Trophoblast cell (in vitro differentiated cells and primary cell): Measurements from ENCODE around the gene BAG5.
A peak's percentile ranks its signal among the peaks of the same experiment; 100 is the strongest.

Experiments used
- DNase-seq, 2 donors: peaks; one replicate each; pipeline ENCODE4 v3.0.0-alpha.2; 2016
- H2AFZ ChIP-seq: 2 replicates; pipeline ENCODE4 v1.6.1; 2013; ENCODE audit warnings: low read length, moderate library complexity, mild to moderate bottlenecking; ENCODE audit not compliant: insufficient read depth, poor library complexity
- H2AK5ac ChIP-seq: 2 replicates; pipeline ENCODE4 v1.6.1; 2013; ENCODE audit warnings: mild to moderate bottlenecking, low read length
- H2BK120ac ChIP-seq: 2 replicates; pipeline ENCODE4 v1.6.1; 2013; ENCODE audit warnings: low read length, mild to moderate bottlenecking, moderate library complexity; ENCODE audit not compliant: insufficient read depth, poor library complexity
- H2BK12ac ChIP-seq: 2 replicates; pipeline ENCODE4 v1.6.1; 2013; ENCODE audit warnings: mild to moderate bottlenecking, low read length, moderate library complexity
- H2BK5ac ChIP-seq: 2 replicates; pipeline ENCODE4 v1.6.1; 2013; ENCODE audit warnings: low read length, low read depth, moderate library complexity, mild to moderate bottlenecking; ENCODE audit not compliant: poor library complexity
- H3K14ac ChIP-seq: 2 replicates; pipeline ENCODE4 v1.6.1; 2013; ENCODE audit warnings: mild to moderate bottlenecking, low read length
- H3K18ac ChIP-seq: 2 replicates; pipeline ENCODE4 v1.6.1; 2013; ENCODE audit warnings: mild to moderate bottlenecking, low read length
- H3K23ac ChIP-seq: 2 replicates; pipeline ENCODE4 v1.6.1; 2013; ENCODE audit warnings: low read length
- H3K27ac ChIP-seq: 2 replicates; pipeline ENCODE4 v1.5.1; 2013; ENCODE audit warnings: low read depth, mild to moderate bottlenecking, inconsistent platforms, low read length, moderate library complexity
- H3K27me3 ChIP-seq: 2 replicates; pipeline ENCODE4 v1.6.1; 2013; ENCODE audit warnings: inconsistent platforms, mild to moderate bottlenecking, low read length, moderate library complexity; ENCODE audit not compliant: insufficient read depth
- H3K36me3 ChIP-seq, 2 experiments: 1 replicate in 1 of 2; 2 replicates in 1 of 2; pipeline ENCODE4 v1.6.1; 2013; ENCODE audit warnings: low read length in 2 of 2, mild to moderate bottlenecking in 2 of 2, moderate library complexity in 1 of 2; ENCODE audit not compliant: insufficient read depth in 2 of 2, control insufficient read depth in 1 of 2
- H3K4ac ChIP-seq: 2 replicates; pipeline ENCODE4 v1.6.1; 2013; ENCODE audit warnings: low read depth, mild to moderate bottlenecking, low read length, moderate library complexity
- H3K4me1 ChIP-seq, 2 experiments: 1 replicate in 1 of 2; 2 replicates in 1 of 2; pipeline ENCODE4 v1.6.1; 2013; ENCODE audit warnings: low read length in 2 of 2, mild to moderate bottlenecking in 2 of 2, moderate library complexity in 1 of 2; ENCODE audit not compliant: insufficient read depth in 2 of 2, control insufficient read depth in 1 of 2
- H3K4me2 ChIP-seq: 2 replicates; pipeline ENCODE4 v1.6.1; 2013; ENCODE audit warnings: inconsistent platforms, mild to moderate bottlenecking, low read length, moderate library complexity
- H3K4me3 ChIP-seq: 2 replicates; pipeline ENCODE4 v1.5.1; 2013; ENCODE audit warnings: mild to moderate bottlenecking, low read depth, low read length, inconsistent platforms
- H3K79me1 ChIP-seq: one replicate; pipeline ENCODE4 v1.6.1; 2013; ENCODE audit warnings: low read length
- H3K79me2 ChIP-seq: 2 replicates; pipeline ENCODE4 v1.6.1; 2013; ENCODE audit warnings: low read length, mild to moderate bottlenecking; ENCODE audit not compliant: control insufficient read depth, insufficient read depth, poor library complexity
- H3K9ac ChIP-seq: 2 replicates; pipeline ENCODE4 v1.6.1; 2013; ENCODE audit warnings: mild to moderate bottlenecking, low read length
- H3K9me3 ChIP-seq: 2 replicates; pipeline ENCODE4 v1.6.1; 2013; ENCODE audit warnings: low read depth, mild to moderate bottlenecking, control low read depth, inconsistent platforms, low read length; ENCODE audit not compliant: insufficient read depth
- H4K12ac ChIP-seq: 2 replicates; pipeline ENCODE4 v1.6.1; 2013; ENCODE audit warnings: low read depth, mild to moderate bottlenecking, low read length, moderate library complexity
- H4K8ac ChIP-seq: 2 replicates; pipeline ENCODE4 v1.6.1; 2013; ENCODE audit warnings: low read depth, mild to moderate bottlenecking, low read length, moderate library complexity
- H4K91ac ChIP-seq: one replicate; pipeline ENCODE4 v1.6.1; 2013; ENCODE audit warnings: low read depth, mild to moderate bottlenecking, low read length, moderate library complexity
- whole genome bisulfite sequencing: extraction: QIAGEN DNeasy Blood & Tissue Kit; methylation state at CpG from one replicate; pipeline ENCODE4 v1.1.7; 2013; ENCODE audit warnings: missing lambda C conversion rate; ENCODE audit not compliant: insufficient read length, insufficient coverage; ENCODE audit errors: extremely low coverage; 5-methylcytosine and 5-hydroxymethylcytosine counted together

Gene BAG5

GRCh38 chr14:103522649-103523574, 39.5 kb downstream of the BAG5 start, which contains the start of gene CKB:
CKB (minus strand) TSS chr14:103522830; CDS start chr14:103522493, 337 bp downstream.
- H3K9me3 ChIP-seq: peaks cover 4% of the 10 kb centered on the region
- H4K91ac ChIP-seq: peak within 1 kb of the TSS; percentile 28
- no peak within 1 kb of the TSS for H3K4ac ChIP-seq
- H3K9ac ChIP-seq: no peak within 1 kb of the TSS
- no peak within 1 kb of the TSS for H3K27ac ChIP-seq
- peaks cover 1% of the 10 kb centered on the region for H3K79me2 ChIP-seq
- peak within 1 kb of the TSS; percentile 55 for H3K4me3 ChIP-seq
- H4K12ac ChIP-seq: peak within 1 kb of the TSS; percentile 6
- H3K14ac ChIP-seq: no peak within 1 kb of the TSS
- H2AK5ac ChIP-seq: no peak within 1 kb of the TSS
- peak within 1 kb of the TSS; percentile 40 for H4K8ac ChIP-seq
- peaks cover 27% of the 10 kb centered on the region for H3K27me3 ChIP-seq
- no peak within 1 kb of the TSS for H2BK120ac ChIP-seq
- H2BK12ac ChIP-seq: no peak within 1 kb of the TSS
- no peak within 1 kb of the TSS for H3K23ac ChIP-seq
- no peaks in the 10 kb centered on the region for H3K79me1 ChIP-seq
- no peak within 1 kb of the TSS for H3K18ac ChIP-seq
- peak within 1 kb of the TSS; percentile 60 for H2AFZ ChIP-seq
- H3K4me2 ChIP-seq: peak within 1 kb of the TSS; percentile 83
- peaks cover 0 to 2% of the 10 kb centered on the region in 2 experiments for H3K36me3 ChIP-seq
- H2BK5ac ChIP-seq: no peak within 1 kb of the TSS
- H3K4me1 ChIP-seq: peaks cover 14 to 16% of the 10 kb centered on the region in 2 experiments
- WGBS: no CpG with 5 or more reads among the region's 107 CpGs
- DNase-seq: peak in 1 of 2 donors; percentile 50

GRCh38 chr14:103521951-103522563, 40.4 kb downstream of the BAG5 start:
- Histone ChIP-seq H3K27ac (no peak overlapping the region), H4K12ac (peak overlapping the region; percentile 6), H3K4me1 (peaks cover 14 to 18% of the 10 kb centered on the region in 2 experiments), H3K4ac (no peak overlapping the region), H4K91ac (peak overlapping the region; percentile 28), H2AFZ (peak overlapping the region; percentile 60), H4K8ac (peak overlapping the region; percentile 40), H3K79me2 (peaks cover 1% of the 10 kb centered on the region), H2BK5ac (no peak overlapping the region), H2BK120ac (no peak overlapping the region), H3K4me2 (peak overlapping the region; percentile 83), H3K23ac (no peak overlapping the region), H3K79me1 (peaks cover 3% of the 10 kb centered on the region), H2AK5ac (no peak overlapping the region), H3K36me3 (peaks cover 0 to 2% of the 10 kb centered on the region in 2 experiments), H3K14ac (no peak overlapping the region), H3K18ac (no peak overlapping the region), H3K27me3 (peaks cover 27% of the 10 kb centered on the region), H2BK12ac (no peak overlapping the region), H3K9me3 (peaks cover 4% of the 10 kb centered on the region), H3K4me3 (peak overlapping the region; percentile 55), H3K9ac (no peak overlapping the region)
- no CpG with 5 or more reads among the region's 74 CpGs for WGBS
- peak in 1 of 2 donors; percentile 14 for DNase-seq

- DNase-seq: no peak
- Histone ChIP-seq H3K27ac (no peak overlapping the region), H3K23ac (no peak overlapping the region), H3K79me2 (peaks cover 1% of the 10 kb centered on the region), H3K4me1 (peaks cover 14 to 19% of the 10 kb centered on the region in 2 experiments), H3K9me3 (peaks cover 4% of the 10 kb centered on the region), H3K4me3 (peak overlapping the region; percentile 55), H3K9ac (no peak overlapping the region), H3K4ac (no peak overlapping the region), H3K14ac (no peak overlapping the region), H2AK5ac (no peak overlapping the region), H4K91ac (no peak overlapping the region), H2AFZ (peak overlapping the region; percentile 60), H4K12ac (no peak overlapping the region), H2BK120ac (no peak overlapping the region), H3K4me2 (peak overlapping the region; percentile 83), H3K27me3 (peaks cover 27% of the 10 kb centered on the region), H2BK5ac (no peak overlapping the region), H4K8ac (peak overlapping the region; percentile 40), H3K79me1 (peaks cover 3% of the 10 kb centered on the region), H2BK12ac (no peak overlapping the region), H3K18ac (no peak overlapping the region), H3K36me3 (peaks cover 0 to 2% of the 10 kb centered on the region in 2 experiments)
- WGBS: no CpG with 5 or more reads among the region's 77 CpGs
Measured at GRCh38 chr14:103521438-103521950, 41.0 kb downstream of the BAG5 start.

DNA sequence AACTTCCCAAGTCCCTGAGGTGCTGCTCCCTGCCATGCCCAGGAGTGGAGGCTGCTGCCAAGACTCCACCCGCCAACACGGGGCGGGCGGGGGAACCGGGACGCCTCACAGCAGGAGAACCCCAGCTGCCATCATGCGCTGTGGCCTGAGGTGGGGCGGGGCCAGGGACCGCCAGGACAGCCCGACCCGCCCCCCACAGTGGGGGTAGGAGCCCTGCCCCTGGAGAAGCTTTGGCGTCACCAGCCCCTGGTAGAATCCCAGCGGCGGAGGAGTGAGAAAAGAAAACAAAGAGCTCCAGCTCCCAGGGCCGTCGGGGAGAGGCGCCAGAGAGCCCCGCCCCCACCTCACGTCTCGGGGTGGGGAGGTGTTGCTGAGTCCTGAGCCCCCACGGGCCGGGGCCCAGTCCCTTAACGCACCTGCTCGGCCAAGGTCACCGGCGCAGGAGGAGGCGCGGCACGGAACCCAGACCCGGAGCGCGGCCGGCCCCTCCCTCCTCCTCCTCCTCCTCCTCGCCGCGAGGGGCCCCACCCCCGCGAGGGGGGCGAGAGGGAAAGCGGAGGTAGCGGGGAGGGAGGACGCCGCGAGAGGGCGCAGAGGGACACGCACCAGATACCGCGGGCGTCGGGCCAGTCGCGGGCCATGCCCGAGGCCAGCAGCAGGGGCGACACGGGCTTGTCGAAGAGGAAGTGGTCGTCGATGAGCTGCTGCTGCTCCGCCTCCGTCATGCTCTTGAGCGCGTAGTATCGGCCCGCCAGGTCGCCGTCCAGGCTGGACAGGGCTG, 41.6 kb downstream of the BAG5 start:
- Histone ChIP-seq H3K4me3 (peak overlapping the region; percentile 51), H3K23ac (no peak overlapping the region)

More for the DNA sequence above, 41.6 kb downstream of the BAG5 start:
- H2BK120ac ChIP-seq: no peak overlapping the region
- H3K36me3 ChIP-seq: peaks cover 0 to 2% of the 10 kb centered on the region in 2 experiments
- H3K9me3 ChIP-seq: peaks cover 4% of the 10 kb centered on the region
- H3K79me2 ChIP-seq: peaks cover 1% of the 10 kb centered on the region
- peaks cover 14 to 19% of the 10 kb centered on the region in 2 experiments for H3K4me1 ChIP-seq
- H4K8ac ChIP-seq: no peak overlapping the region
- peak overlapping the region; percentile 44 for H3K4me2 ChIP-seq
- no peak overlapping the region for H3K27ac ChIP-seq
- H3K4ac ChIP-seq: no peak overlapping the region
- no peak overlapping the region for H2AK5ac ChIP-seq
- peaks cover 3% of the 10 kb centered on the region for H3K79me1 ChIP-seq
- H3K18ac ChIP-seq: no peak overlapping the region
- DNase-seq: peak; percentile 22 to 55
- no peak overlapping the region for H3K14ac ChIP-seq
- WGBS: no CpG with 5 or more reads among the region's 66 CpGs
- H3K9ac ChIP-seq: no peak overlapping the region
- H2AFZ ChIP-seq: peak overlapping the region; percentile 23
- peaks cover 27% of the 10 kb centered on the region for H3K27me3 ChIP-seq
- H4K91ac ChIP-seq: no peak overlapping the region
- no peak overlapping the region for H2BK5ac ChIP-seq
- no peak overlapping the region for H2BK12ac ChIP-seq
- H4K12ac ChIP-seq: peak overlapping the region; percentile 10
